ENCODE measurements around the gene RINL.

- TF ChIP-seq CTCF (IDR thresholded peaks at IDR 0.05; ENCODE audit: borderline replicate concordance, extremely low read depth, low read length, poor library complexity, severe bottlenecking) = no peak
- TF ChIP-seq EZH2 (IDR thresholded peaks at IDR 0.05; ENCODE audit: borderline replicate concordance, low read depth, low read length, severe bottlenecking) = no peak
These were observed 29.2 kb upstream of the RINL start for GRCh38 chr19:38907227-38907626.

Data from DND-41 (cell line).